Panc1 (cell line): ENCODE results near the gene HYAL1.

Experiments used
- POLR2AphosphoS5 ChIP-seq: IDR thresholded peaks from 2 replicates; pipeline ENCODE4 v1.6.1; 2012; ENCODE audit warnings: mild to moderate bottlenecking, low read depth, low read length, moderate library complexity
- TF ChIP-seq, protein P1 (sequence below): fragments of 450-650 bp; IDR thresholded peaks from 2 replicates; pipeline ENCODE4 v1.5.1; 2017; ENCODE audit warnings: mild to moderate bottlenecking

DNA sequence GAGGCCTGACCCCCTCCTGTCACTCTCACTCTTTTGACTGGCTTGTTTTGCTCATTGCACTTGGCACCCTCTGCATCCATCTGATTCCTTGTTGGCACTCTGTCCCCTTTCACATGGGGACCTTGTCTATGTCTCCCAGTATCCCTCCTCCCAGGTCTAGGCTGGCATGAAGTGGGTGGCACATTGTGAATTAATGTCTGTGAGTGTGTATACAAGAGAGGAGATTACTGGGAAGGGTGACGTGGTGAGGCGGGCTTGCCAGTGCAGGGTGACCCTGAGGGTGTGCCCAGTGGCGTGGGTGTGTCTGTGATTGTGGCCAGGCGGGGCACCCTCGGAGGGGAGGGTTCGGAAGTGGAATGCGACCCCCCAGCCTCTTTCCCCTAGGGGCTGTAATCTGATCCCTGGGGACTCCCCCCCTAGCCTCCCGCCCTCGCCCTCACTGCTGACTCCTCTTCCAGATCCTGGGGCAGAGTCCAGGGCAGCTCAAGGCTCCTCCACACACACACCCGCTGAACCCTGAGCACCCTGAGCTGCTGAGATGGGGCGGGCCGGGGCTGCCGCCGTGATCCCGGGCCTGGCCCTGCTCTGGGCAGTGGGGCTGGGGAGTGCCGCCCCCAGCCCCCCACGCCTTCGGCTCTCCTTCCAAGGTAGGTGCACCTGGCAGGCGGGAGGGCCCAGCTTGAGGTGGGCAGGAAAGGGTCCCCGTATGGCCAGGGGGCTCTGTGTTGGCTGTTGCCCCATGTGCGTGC lies 34.5 kb downstream of the HYAL1 start, which contains the start of gene SEMA3B:
- TF ChIP-seq, protein P1, sequence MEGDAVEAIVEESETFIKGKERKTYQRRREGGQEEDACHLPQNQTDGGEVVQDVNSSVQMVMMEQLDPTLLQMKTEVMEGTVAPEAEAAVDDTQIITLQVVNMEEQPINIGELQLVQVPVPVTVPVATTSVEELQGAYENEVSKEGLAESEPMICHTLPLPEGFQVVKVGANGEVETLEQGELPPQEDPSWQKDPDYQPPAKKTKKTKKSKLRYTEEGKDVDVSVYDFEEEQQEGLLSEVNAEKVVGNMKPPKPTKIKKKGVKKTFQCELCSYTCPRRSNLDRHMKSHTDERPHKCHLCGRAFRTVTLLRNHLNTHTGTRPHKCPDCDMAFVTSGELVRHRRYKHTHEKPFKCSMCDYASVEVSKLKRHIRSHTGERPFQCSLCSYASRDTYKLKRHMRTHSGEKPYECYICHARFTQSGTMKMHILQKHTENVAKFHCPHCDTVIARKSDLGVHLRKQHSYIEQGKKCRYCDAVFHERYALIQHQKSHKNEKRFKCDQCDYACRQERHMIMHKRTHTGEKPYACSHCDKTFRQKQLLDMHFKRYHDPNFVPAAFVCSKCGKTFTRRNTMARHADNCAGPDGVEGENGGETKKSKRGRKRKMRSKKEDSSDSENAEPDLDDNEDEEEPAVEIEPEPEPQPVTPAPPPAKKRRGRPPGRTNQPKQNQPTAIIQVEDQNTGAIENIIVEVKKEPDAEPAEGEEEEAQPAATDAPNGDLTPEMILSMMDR: no peak
- no peak for TF ChIP-seq POLR2AphosphoS5
